GM18502 (cell line): Measurements from ENCODE around the gene ZNF574.
"Not testable (repeated sequence)": the region's sequence is repeated elsewhere in the genome, so short reads cannot be mapped to it uniquely, and the experiment has no call there.

Experiments used
- ATAC-seq: cut with Tn5 transposase; IDR thresholded peaks from one replicate; pipeline ENCODE4 v1.9.1; 2021; ENCODE audit warnings: mild to moderate bottlenecking; ENCODE audit not compliant: unreplicated experiment, poor library complexity

The ZNF574 gene

GRCh38 chr19:42075616-42076379 lies at the start of gene ZNF574:
Gene ZNF574, plus strand, starts transcription at chr19:42076166. Its CDS starts 2,441 bp downstream, at chr19:42078607.
- peak; percentile 94 for ATAC-seq

- ATAC-seq: no peak
These were observed 47.4 kb upstream of the ZNF574 start for GRCh38 chr19:42028304-42029216.

GRCh38 chr19:42030645-42031440 lies 45.1 kb upstream of the ZNF574 start:
- no peak for ATAC-seq

GRCh38 chr19:42032431-42032830 lies 43.5 kb upstream of the ZNF574 start:
- ATAC-seq: no peak

- ATAC-seq: no peak
These were observed 42.6 kb upstream of the ZNF574 start for GRCh38 chr19:42033413-42033812.

GRCh38 chr19:42034640-42035391 lies 41.1 kb upstream of the ZNF574 start:
- ATAC-seq: not testable (repeated sequence)

GRCh38 chr19:42037649-42038048 lies 38.3 kb upstream of the ZNF574 start:
- no peak for ATAC-seq

GRCh38 chr19:42038666-42039065 lies 37.3 kb upstream of the ZNF574 start:
- ATAC-seq: no peak

GRCh38 chr19:42040031-42040430 lies 35.9 kb upstream of the ZNF574 start:
- no peak for ATAC-seq

GRCh38 chr19:42040491-42040890 lies 35.5 kb upstream of the ZNF574 start:
- ATAC-seq: not testable (repeated sequence)

GRCh38 chr19:42042455-42043170 lies 33.4 kb upstream of the ZNF574 start:
- no peak for ATAC-seq

GRCh38 chr19:42045575-42045974 lies 30.4 kb upstream of the ZNF574 start:
- no peak for ATAC-seq

- ATAC-seq: no peak
These were observed 27.0 kb upstream of the ZNF574 start for GRCh38 chr19:42048992-42049391.

GRCh38 chr19:42051166-42052115 lies 24.5 kb upstream of the ZNF574 start:
- no peak for ATAC-seq

GRCh38 chr19:42052241-42052863 lies 23.6 kb upstream of the ZNF574 start:
- ATAC-seq: no peak

- ATAC-seq: no peak
These were observed 22.7 kb upstream of the ZNF574 start for GRCh38 chr19:42053037-42053935.

GRCh38 chr19:42054205-42054604 lies 21.8 kb upstream of the ZNF574 start:
- no peak for ATAC-seq
